DMS53 treated with DMSO at 0.1 percent for 48 hours (cell line): Measurements from ENCODE around the gene PSMD9.
A peak's percentile ranks its signal among the peaks of the same experiment; 100 is the strongest.
"Not testable (repeated sequence)": the region's sequence is repeated elsewhere in the genome, so short reads cannot be mapped to it uniquely, and the experiment has no call there.

Experiments used
- DNase-seq: peaks from one replicate; lab custom pipeline; 2025; ENCODE audit not compliant: unreplicated experiment; lab: John Stamatoyannopoulos, UW

PSMD9 gene

GRCh38 chr12:121917950-121918678 lies 29.5 kb downstream of the PSMD9 start, which contains the start of gene CFAP251:
Gene CFAP251 (plus strand): TSS chr12:121918592. CDS start chr12:121921306, 2,714 bp downstream.
- peak; percentile 87 for DNase-seq

- DNase-seq = no peak
These were observed 30.1 kb downstream of the PSMD9 start for GRCh38 chr12:121918679-121919038.

- DNase-seq = no peak
These were observed 32.5 kb downstream of the PSMD9 start for GRCh38 chr12:121921066-121921465.

- DNase-seq = no peak
These were observed 36.7 kb downstream of the PSMD9 start for GRCh38 chr12:121925358-121925695.

- DNase-seq = no peak
These were observed 38.5 kb downstream of the PSMD9 start for GRCh38 chr12:121926874-121927706.

- DNase-seq = no peak
These were observed 39.2 kb downstream of the PSMD9 start for GRCh38 chr12:121927813-121928212.

- not testable (repeated sequence) for DNase-seq
These were observed 41.0 kb downstream of the PSMD9 start for GRCh38 chr12:121929545-121929944.

- no peak for DNase-seq
These were observed 42.3 kb downstream of the PSMD9 start for GRCh38 chr12:121930862-121931261.

- DNase-seq = no peak
These were observed 43.6 kb downstream of the PSMD9 start for GRCh38 chr12:121932176-121932536.

GRCh38 chr12:121932914-121933521 lies 44.4 kb downstream of the PSMD9 start:
- DNase-seq = no peak

GRCh38 chr12:121933522-121934308 lies 45.1 kb downstream of the PSMD9 start:
- no peak for DNase-seq

- DNase-seq = no peak
These were observed 45.7 kb downstream of the PSMD9 start for GRCh38 chr12:121934309-121934664.

- DNase-seq = no peak
These were observed 49.1 kb downstream of the PSMD9 start for GRCh38 chr12:121937654-121938053.

- no peak for DNase-seq
These were observed 50.6 kb downstream of the PSMD9 start for GRCh38 chr12:121939186-121939585.

GRCh38 chr12:121939992-121940766 lies 51.6 kb downstream of the PSMD9 start:
- DNase-seq = no peak

- no peak for DNase-seq
These were observed 53.6 kb downstream of the PSMD9 start for GRCh38 chr12:121942145-121942718.

- no peak for DNase-seq
These were observed 55.3 kb downstream of the PSMD9 start for GRCh38 chr12:121943926-121944325.

- no peak for DNase-seq
These were observed 57.9 kb downstream of the PSMD9 start for GRCh38 chr12:121946313-121947025.

GRCh38 chr12:121947981-121948380 lies 59.4 kb downstream of the PSMD9 start:
- DNase-seq = no peak
